GM18867 (cell line): ENCODE data around the gene GOLGA6L10.
"Not testable (repeated sequence)": the region's sequence is repeated elsewhere in the genome, so short reads cannot be mapped to it uniquely, and the experiment has no call there.

Experiments used
- ATAC-seq: cut with Tn5 transposase; IDR thresholded peaks from one replicate; pipeline ENCODE4 v1.9.1; 2021; ENCODE audit warnings: mild to moderate bottlenecking, moderate library complexity; ENCODE audit not compliant: unreplicated experiment

Gene GOLGA6L10, protein sequence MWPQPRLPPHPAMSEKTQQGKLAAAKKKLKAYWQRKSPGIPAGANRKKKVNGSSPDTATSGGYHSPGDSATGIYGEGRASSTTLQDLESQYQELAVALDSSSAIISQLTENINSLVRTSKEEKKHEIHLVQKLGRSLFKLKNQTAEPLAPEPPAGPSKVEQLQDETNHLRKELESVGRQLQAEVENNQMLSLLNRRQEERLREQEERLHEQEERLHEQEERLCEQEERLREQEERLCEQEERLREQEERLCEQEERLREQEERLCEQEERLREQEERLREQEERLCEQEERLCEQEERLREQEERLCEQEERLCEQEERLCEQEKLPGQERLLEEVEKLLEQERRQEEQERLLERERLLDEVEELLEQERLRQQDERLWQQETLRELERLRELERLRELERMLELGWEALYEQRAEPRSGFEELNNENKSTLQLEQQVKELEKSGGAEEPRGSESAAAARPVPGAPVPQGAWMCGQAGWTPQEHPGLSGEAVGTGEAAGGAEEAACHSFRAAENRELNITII

DNA sequence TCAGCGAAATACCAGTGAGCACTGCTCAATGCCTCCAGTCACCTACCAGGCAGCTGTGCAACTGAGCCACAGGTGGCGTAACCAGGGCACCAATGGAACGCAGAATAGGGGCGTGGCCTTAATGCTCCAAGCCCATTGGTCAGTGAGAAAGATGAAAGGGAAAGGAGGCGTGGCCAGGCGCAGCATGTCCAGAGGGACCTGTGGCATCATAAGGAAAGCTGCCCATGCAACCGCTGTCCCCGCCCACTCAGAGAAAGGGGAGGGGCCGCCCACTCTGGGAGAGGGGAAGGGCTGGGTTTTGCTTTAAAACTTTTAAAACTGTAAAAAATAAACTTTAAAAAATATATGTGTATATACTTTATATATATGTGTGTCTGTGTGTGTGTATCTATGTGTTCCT is at the start of gene GOLGA6L10:
TSS of gene GOLGA6L10 (minus strand) at position 101 of the 400 bp plus-strand sequence. CDS start at position 1, 100 bp downstream.
- not testable (repeated sequence) for ATAC-seq

DNA sequence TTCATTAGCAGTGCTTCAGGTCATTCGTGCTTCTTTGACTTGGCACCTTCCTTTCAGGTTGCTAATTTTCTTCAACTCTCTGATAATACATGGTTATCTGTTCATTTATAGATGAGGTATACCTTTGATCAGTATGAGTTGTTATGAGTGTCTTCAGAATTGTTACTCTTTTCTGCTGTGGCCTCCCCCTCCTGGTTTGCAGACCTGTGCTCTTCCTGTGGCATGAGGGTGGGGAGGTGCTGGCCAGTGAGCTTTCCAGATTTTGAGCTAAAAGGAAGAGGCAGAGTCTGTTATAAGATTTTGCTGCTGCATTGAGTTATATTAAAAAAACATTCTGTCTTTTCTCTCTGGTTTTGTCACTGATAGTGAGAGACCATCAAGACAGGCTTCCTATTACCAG is 49.5 kb upstream of the GOLGA6L10 start:
- no peak for ATAC-seq

DNA sequence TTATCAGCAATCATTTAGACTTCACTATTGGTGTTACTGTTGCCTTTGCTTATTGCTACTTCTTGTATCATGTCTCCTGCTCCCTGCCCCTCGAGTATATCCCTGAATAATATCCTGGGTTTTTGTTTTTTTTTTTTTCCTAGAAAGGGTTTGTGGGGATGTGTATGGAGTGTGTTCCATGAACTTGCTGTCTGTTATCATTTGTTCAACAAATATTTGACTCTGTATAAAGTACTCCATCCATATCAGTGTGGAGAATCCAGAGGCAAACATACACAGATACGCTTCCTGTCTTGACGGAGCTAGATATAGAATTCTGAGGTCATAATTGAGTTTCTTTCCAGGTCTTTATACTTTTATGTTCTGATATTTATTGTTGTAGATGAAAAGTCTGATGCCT is 48.5 kb upstream of the GOLGA6L10 start:
- no peak for ATAC-seq

DNA sequence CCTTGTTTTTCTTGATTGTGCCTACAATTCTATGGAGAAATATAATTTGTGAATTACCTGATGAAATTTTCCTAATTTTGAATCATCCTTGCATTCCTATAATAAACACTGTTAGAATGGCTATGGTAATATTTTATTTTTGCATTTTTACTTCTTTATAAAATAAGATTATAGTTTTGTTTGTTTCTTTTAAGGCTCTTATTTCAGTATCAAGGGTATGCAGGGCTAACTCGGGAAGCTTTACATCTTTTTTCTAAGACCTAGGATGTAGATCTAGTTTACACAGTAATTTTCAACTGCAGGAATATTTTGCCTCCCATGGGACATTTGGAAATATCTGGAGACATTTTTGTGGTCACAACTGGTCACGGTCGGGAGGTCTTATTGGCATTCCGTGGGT is 46.5 kb upstream of the GOLGA6L10 start:
- not testable (repeated sequence) for ATAC-seq

DNA sequence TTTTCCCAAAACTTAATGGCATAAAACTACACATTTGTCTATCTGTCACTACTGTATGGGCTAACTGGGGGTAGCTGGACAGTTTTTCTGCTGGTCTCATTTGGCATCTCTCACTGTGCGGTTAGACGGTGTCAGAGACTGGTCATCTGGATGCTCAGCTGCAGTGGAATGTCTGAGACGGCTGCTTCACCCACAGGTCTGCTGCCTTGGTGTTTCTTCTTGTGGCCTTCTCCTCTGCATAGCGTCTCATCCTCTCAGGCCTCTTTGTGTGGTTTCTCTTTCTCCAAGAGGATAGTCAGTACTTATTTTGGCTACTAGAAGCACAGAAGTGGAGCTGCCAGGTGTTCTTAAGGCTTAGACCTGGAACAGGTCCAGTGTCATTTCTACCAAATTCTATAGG is 44.4 kb upstream of the GOLGA6L10 start:
- no peak for ATAC-seq

DNA sequence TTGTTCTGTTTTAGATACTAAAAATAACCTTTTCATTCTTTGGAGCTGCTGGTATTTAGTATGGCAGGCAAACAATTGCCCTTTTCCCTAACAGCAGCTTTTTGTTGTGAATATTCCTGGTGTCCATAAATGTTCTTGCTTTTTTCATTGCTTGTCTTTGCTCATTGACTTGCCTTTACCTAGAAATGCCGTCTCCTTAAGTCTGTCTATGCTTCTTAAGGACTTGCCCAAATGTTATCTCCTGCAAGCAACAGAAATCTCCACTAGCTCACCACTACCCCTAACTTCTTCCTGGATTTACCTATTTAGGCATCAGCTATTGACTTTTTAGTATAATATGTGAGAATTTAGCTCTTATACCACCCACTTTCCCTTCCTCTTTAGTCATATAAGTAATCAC is 42.8 kb upstream of the GOLGA6L10 start:
- not testable (repeated sequence) for ATAC-seq

DNA sequence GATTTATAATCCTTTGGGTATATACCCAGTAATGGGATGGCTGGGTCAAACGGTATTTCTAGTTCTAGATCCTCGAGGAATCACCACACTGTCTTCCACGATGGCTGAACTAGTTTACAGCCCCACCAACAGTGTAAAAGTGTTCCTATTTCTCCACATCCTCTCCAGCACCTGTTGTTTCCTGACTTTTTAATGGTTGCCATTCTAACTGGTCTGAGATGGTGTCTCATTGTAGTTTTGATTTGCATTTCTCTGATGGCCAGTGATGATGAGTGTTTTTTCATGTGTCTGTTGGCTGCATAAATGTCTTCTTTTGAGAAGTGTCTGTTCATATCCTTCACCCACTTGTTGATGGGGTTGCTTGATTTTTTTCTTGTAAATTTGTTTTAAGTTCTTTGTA is 40.9 kb upstream of the GOLGA6L10 start:
- not testable (repeated sequence) for ATAC-seq

DNA sequence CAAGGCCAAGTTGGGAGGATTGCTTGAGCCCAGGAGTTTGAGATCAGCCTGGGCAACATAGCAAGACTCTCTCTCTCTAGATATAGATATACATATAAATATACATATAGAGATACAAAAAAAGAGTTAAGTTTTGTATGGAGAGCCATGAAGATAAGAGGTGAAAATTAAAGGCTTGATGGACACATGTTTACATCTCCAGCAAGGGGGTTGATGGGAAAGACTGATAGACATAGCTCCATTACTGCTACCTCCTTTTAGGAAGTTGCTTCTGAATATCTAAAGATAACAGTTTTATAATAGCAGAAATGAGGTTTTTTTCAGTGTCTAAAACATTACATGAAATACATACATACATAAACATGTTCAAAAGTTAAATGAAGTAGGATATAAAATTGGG is 37.9 kb upstream of the GOLGA6L10 start:
- ATAC-seq: not testable (repeated sequence)

DNA sequence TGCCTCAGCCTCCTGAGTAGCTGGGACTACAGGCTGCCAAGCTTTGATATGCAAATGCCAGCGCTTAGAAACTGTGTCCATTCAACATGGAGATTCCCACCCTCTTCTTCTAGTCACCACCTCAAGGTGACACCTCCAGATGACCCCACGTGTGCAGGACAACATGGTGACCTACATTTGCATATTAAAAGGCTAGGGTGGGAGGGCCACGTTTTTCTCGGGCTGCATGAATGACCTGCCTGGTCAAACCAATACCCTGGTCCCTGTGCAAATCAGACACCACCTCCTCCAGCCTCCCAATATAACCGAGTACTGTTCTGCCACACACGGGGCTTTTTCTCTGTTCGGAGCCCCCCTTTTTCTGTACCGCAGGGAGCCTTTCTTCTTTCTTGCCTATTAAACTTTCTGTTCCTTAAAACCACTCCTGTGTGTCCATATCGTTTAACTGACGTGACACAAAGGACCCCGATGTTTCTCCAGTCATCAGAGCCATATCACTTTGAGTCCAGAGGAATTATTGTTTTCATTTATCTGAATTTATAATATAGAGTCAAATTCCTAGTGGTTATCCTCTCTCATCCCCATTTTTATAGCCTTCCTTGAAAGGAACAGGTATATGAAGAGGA is 32.2 kb upstream of the GOLGA6L10 start:
- not testable (repeated sequence) for ATAC-seq

DNA sequence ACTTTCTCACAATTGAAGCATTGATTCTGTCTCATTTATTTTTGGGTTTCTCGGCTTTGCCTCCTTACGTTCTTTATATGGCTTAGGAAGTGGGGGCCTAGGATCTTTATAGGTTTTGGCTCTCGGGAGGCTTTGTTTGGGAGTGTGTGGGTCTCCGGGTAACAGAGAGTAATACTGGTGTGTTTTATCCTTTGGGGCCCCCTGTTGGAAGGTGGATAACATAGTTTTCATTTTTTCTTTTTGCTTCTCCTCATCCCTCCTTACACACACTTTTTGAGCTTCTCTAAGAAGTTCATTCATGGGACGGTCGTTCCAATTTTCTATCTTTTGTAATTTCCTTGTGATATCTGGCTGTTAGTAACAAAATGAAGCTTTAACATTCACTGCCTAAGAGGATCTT is 30.3 kb upstream of the GOLGA6L10 start:
- ATAC-seq: not testable (repeated sequence)

DNA sequence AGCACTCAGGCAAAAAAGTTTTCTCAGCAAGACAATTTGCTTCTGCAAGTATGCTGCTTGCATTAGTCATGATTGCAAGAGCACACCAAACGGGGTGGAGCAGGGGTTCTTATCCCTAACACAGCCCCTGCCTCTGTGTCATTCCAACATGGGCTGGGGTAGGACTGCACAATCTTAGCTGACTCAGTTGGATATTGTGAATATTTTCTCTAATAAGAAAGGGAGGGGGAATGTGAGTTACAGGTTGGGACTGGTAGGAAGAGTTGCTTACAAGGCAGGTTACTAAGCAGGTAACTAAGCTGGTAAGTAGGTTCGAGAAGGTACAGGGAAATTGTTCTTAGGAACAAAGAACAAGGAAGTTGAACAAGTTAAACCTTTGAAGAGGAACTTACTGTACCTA is 24.4 kb upstream of the GOLGA6L10 start:
- not testable (repeated sequence) for ATAC-seq

DNA sequence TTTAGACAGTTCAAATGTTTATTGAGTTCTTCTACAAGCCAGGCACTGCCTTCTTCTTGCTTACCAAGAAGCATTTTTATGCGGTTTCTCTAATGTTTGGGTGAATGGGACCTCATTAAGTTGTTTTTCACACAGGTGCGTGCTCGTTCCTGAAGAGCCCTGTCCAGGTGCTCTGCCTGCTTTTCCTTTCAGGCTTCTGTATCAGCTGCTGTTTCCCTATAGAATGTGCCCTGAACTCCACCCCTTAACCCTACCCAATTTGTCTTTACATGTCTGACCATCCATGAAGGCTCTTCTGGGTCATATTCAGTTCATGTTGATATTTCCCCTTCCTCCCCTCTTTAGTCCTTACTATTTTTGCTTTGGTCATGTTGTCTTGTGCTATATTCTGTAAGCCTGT is 22.4 kb upstream of the GOLGA6L10 start:
- no peak for ATAC-seq

DNA sequence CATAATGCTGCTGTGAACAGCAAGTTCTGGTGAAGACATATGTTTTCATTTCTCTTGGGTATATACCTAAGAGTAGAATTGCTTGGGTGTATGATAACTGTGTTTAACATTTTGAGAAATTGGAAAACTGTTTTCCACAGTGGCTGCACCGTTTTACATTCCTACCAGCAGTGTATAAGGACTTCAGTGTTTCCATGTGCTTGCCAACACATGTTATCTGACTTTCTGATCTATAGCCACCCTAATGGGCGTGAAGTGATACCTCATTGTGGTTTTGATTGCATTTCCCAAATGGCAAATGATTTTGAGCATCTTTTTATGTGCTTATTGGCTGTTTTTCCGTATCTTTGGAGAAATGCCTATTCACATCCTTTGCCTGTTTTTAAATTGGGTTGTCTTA is 18.5 kb upstream of the GOLGA6L10 start:
- ATAC-seq: not testable (repeated sequence)

DNA sequence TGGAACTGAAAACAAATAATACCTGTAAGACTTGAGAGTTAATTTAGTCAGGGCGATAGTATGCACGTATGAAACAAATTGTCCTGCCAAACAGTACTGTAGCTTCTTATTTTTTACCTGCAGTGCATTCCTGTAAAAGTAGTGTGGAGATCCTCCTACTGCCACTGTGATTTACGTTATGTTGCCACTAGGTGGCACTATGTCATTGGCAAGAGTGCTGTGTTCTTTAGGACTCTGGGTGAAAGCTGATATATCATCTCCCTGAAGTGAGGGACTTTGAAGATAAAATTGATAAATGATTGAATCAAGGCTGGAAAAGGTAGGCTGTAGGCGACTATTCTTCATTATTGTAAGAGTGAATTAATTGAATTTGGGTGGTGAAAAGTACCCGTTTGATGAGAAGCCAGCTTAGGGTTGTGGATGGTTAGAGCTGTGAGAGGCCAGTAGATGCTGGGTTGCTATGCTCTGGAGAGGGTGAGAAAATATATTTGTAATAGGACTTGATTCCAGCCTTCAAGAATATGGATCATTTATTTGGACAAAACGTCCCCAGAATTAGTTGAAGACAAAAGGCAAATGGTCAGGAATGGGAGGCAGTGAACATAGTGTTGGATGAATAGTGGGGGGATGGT is 16.5 kb upstream of the GOLGA6L10 start:
- peak; percentile 46 for ATAC-seq

DNA sequence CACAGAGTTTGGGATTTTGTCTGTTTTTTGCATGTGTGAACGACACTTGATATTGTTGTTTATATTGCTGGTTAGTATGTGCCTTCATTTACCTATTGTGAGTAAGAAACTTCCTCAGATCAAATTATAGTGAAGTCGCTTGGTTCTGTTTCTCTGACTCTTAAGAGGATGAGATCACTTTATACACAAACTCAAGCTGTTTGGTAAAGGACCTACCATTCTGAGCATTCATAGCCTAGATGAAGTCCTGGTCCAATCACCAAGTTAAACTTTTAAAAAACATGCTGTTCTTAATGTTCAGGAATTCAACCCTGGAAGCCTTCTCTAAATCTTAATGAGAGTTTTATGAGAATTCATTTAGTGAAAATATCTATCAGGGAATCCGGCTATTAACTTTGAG is 15.3 kb upstream of the GOLGA6L10 start:
- not testable (repeated sequence) for ATAC-seq

DNA sequence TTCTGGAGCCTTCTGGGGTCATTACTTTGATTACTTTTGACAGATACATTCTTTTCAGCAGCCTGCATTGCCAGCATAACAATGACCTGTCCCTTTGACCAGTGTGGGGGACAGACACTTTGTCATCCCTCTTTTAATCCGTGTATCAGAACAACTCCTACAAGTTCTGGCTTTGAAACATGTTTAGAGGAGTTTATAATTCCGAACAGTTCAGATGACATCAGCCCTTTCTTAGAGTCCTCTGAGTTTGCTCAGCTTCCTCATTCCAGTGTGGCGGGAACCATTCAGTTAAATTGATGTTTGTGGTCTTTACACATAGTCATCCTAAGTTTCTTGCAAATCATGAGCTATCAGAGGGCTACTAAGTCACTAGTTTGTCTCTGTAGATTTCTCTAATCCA is 13.5 kb upstream of the GOLGA6L10 start:
- ATAC-seq: not testable (repeated sequence)

DNA sequence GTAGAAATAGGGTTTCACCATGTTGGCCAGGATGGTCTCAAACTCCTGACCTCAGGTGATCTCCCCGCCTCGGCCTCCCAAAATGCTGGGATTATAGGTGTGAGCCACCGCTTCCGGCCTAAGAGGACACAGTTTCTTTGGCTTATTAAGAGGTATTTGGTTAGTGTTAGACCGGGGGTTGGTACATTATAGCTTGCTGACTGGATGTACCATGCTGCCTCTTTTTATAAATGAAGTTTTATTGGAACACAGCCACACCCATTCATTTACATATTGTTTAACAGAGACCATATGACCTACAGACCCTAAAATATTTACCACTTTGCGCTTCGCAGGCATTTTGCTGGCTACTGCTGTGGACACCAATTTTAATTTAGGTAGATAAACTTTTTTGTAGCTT is 11.3 kb upstream of the GOLGA6L10 start:
- not testable (repeated sequence) for ATAC-seq

DNA sequence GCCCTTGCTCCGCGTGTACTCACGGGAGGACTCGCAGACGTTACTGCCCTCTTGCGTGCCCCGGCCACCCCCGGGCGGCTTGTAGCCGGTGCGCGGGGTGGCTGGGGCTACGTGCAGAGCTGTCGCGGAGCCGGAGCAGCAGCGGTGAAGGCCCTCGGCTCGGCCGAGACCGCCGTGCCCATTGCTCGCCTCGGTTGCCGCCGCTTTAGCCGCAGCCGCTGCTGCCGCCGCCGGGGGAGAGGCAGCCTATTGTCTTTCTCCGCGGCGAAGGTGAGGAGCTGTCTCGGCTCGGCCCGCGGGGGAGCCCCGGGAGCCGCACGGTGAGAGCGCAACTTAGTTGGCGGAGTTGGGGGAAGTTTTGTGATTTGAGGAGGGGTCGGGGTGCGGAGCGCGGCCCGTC is 5.8 kb upstream of the GOLGA6L10 start:
- ATAC-seq: not testable (repeated sequence)

DNA sequence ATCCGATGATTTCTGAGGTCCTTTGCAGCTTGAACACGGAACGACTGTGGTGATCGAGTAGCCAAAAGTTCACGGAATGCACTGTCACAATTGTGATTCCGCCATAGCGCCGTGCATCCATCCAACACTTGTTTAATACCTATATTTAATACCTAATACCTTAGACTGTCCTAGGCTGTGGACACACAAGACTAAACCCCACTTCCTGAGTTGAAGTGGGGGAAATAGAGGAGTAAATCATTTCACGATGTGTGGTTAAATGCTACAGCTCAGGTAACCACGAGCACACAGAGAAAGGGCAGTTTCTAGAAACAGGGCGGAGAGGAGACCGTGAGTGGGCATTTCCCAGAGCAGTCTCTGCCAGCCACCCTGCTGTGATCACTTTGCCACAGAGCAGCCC is 5.3 kb upstream of the GOLGA6L10 start:
- not testable (repeated sequence) for ATAC-seq

DNA sequence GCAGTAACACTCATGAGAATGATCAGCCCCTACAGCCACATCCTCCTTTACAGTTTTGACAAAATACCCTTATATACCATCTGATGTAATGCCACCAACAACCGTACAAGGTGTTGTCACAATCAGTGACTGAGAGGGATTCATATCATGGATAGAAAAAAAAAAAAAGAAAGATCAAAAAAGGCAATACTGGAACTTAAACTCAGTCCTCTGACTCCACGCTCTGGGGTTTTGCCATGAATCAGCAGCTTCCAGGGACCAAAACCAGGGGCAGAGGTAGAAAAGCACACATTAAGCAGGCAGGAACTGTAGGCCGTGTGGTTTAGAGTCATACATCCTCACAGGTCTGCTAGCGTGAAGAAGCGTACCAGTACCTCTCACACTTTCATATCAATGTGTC is 1.6 kb downstream of the GOLGA6L10 start:
- not testable (repeated sequence) for ATAC-seq

DNA sequence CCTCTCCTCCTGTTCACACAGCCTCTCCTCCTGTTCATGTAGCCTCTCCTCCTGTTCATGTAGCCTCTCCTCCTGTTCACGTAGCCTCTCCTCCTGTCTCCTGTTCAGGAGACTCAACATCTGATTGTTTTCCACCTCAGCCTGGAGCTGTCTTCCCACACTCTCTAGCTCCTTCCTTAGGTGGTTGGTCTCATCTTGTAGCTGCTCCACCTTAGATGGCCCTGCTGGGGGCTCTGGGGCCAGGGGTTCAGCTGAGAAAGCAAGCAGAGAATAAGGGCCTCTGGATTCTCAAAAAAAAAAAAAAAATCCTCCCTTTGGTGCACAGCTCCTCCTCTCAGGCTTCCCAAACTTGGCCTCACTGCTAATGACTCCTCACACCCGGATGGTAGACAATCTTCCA is 4.1 kb downstream of the GOLGA6L10 start:
- not testable (repeated sequence) for ATAC-seq

DNA sequence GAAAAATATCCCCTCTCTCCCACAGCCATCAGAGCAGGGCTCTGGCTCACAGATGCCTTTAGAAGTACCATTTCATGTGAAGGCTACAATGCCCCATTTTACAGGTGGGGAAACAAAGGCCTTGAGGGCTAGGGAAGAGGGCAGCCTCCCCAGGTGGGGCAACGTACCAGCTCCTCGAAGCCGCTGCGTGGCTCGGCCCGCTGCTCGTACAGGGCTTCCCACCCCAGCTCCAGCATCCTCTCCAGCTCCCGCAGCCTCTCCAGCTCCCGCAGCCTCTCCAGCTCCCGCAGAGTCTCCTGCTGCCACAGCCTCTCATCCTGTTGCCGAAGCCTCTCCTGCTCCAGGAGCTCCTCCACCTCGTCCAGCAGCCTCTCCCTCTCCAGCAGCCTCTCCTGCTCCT is 4.9 kb downstream of the GOLGA6L10 start:
- not testable (repeated sequence) for ATAC-seq
